Mammary epithelial cell (primary cell): Measurements from ENCODE around the gene MARK2.

ENCODE experiments used
- EZH2 ChIP-seq: IDR thresholded peaks from 2 replicates; pipeline ENCODE4 v1.6.1; 2012; ENCODE audit warnings: low read length, inconsistent platforms, borderline replicate concordance
- TF ChIP-seq, protein P1 (sequence below), 2 donors: IDR thresholded peaks in 1 of 2; conservative IDR thresholded peaks in 1 of 2; 2 replicates each; pipeline ENCODE4 v1.5.1; 2011 to 2012; ENCODE audit warnings: inconsistent platforms in 2 of 2, low read length in 2 of 2, mild to moderate bottlenecking in 2 of 2, control low read depth in 1 of 2, low read depth in 1 of 2; ENCODE audit not compliant: insufficient read depth in 1 of 2; ENCODE audit errors: extremely low read depth in 1 of 2

DNA sequence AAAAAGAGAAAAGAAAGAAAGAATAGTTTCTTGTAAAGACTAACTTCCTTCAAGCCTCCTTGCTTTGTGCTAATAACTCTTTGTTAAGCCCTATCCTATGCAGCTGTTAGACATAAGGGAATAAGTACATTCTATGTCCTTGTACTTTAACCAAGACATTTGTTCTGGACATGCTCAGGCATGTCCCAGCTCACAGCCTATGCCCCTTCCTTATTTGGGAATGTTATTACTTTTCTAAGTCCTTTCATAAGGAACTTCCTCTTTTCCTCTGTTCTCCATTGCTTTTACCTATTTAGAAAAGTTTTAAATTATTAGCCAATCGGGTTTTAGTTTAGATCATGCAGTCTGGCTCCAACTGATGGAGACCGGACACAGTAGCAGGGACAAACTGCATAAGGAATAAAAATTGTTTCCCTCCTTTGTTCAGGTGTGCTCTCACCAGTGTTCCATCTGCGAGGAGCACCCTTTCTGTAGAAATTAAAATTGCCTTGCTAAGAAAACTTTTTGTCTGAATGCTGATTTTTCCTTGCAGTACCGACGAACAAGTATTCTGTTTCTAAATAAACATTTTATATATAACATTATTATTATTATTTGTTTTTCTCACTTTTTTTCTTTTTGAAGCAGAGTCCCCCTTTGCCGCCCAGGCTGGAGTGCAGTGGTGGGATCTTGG is 47.3 kb upstream of the MARK2 start:
- TF ChIP-seq, protein P1, sequence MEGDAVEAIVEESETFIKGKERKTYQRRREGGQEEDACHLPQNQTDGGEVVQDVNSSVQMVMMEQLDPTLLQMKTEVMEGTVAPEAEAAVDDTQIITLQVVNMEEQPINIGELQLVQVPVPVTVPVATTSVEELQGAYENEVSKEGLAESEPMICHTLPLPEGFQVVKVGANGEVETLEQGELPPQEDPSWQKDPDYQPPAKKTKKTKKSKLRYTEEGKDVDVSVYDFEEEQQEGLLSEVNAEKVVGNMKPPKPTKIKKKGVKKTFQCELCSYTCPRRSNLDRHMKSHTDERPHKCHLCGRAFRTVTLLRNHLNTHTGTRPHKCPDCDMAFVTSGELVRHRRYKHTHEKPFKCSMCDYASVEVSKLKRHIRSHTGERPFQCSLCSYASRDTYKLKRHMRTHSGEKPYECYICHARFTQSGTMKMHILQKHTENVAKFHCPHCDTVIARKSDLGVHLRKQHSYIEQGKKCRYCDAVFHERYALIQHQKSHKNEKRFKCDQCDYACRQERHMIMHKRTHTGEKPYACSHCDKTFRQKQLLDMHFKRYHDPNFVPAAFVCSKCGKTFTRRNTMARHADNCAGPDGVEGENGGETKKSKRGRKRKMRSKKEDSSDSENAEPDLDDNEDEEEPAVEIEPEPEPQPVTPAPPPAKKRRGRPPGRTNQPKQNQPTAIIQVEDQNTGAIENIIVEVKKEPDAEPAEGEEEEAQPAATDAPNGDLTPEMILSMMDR (conservative IDR thresholded peaks at IDR 0.05 in 1 of 2, IDR thresholded peaks at IDR 0.05 in 1 of 2; ENCODE audit: extremely low read depth in 1 of 2, insufficient read depth in 1 of 2, low read depth in 1 of 2, low read length in 2 of 2) = no peak
- TF ChIP-seq EZH2 = no peak
